NCI-H146 treated with DMSO at 0.1 percent for 48 hours (cell line): ENCODE results near the gene ZP2.
"Not testable (repeated sequence)": the region's sequence is repeated elsewhere in the genome, so short reads cannot be mapped to it uniquely, and the experiment has no call there.

ENCODE experiments used
- DNase-seq: peaks from one replicate; lab custom pipeline; 2025; ENCODE audit not compliant: unreplicated experiment; lab: John Stamatoyannopoulos, UW

ZP2 gene

DNA sequence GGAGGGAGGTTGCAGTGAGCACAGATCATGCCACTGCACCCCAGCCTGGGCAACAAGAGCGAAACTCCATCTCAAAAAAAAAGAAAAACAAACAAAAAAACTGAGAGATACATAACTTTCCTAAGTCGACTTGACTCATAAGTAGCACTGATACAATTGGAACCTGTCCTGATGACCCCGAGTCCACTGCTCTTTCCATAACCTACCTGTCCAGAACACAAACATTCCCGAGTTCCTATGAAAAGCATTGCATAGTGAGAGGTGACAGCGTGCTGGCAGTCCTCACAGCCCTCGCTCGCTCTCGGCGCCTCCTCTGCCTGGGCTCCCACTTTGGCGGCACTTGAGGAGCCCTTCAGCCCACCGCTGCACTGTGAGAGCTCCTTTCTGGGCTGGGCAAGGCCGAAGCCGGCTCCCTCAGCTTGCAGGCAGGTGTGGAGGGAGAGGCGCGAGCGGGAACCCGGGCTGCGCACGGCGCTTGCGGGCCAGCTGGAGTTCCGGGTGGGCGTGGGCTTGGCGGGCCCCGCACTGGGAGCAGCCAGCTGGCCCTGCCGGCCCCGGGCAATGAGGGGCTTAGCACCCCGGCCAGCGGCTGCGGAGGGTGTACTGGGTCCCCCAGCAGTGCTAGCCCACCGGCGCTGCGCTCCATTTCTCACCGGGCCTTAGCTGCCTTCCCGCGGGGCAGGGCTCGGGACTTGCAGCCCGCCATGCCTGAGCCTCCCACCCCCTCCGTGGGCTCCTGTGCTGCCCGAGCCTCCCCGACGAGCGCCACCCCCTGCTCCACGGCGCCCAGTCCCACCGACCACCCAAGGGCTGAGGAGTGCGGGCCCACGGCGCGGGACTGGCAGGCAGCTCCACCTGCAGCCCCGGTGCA, 59.0 kb downstream of the ZP2 start:
- not testable (repeated sequence) for DNase-seq

DNA sequence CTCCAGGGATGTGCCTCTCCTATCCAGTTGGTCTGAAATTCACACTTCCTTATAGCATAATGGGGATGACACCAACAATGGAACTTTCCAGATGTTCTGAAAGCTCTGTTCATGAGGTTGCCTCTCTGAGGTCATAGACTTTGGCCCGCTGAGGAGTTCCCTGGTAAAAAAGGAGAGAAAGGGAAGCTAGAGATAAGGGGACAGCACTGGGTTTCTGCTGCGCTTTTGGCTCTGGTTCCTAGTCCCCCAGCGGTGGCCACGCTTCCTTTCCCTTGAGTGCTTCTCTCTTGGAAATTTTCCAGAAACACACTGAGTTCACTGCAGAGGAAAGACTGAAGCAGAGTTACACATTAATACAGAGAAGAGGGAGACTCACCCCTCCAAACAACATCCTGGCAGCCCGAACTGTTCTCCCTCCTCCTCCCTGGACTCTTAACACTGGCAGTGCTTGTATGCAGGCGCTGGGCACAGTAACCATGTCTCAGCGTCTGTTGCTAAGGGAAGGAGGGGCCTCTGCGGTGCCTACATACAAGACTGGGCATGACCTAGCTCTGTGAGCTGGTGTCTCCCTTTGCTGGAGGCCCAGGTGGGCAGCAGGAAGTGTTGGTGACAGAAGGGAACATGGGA, 60.9 kb downstream of the ZP2 start, which contains the start of gene DNAH3:
Gene DNAH3 (minus strand): TSS at position 472 of the 627 bp plus-strand sequence. CDS start 527 bp downstream, outside the sequence.
- DNase-seq = no peak
